Upper lobe of left lung (tissue), 4 donors: ENCODE measurements around the gene ADNP.

Source experiments
- EP300 ChIP-seq, 4 donors: sonication (generic); formaldehyde crosslinking; IDR thresholded peaks; one replicate each; pipeline ENCODE4 v1.5.1; 2017; ENCODE audit warnings: antibody characterized with exemption in 4 of 4, control low read depth in 2 of 4
- TF ChIP-seq, protein P1 (sequence below), 6 experiments: fragments of 450-650 bp in 4 of 6; fragments of 200-600 bp in 2 of 6; sonication (generic) in 2 of 6; IDR thresholded peaks; one replicate each; pipeline ENCODE4 v1.5.1; 2016 to 2019; ENCODE audit warnings: antibody characterized with exemption in 6 of 6

DNA sequence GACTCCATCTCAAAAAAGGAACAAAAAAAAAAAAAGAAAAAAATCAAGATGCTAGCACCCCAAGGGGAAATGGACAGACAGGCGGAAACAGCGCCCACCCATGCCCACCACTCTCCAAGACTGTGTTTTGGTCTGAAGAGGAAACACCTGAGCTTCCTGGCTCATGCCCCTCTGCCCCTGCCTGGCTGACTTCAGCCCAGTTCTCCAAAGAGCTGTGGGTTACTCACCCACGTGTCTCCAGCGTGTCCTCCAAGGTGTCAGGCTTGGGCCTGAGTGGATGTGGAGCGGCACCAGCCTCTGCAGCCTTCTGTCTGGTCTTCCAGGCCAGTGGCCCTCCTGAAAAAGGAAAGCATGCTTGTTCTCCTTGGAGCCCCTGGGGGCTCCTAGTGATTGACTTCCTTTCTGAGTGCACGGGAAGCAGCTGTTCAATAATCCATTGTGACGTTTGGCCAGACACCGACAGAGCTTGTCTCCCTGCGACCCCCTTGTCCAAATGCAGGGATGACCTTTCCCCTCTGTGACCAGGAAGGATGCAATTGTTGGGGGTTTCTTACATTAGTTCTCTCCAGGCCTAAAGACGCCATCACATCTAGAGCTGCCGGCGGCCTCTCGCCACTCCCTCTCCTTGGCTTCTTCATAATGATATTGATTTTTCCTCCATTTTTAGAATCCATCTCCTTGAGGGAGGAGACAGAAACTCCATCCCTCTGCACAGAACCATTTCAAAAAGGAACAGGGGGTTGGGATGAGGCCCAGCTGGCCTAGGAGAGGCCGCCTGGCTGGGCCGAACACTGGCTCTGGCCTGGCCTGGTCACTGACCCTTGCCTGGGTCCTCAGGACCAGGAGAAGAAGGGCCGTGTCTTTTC is 58.4 kb downstream of the ADNP start:
- TF ChIP-seq EP300 (IDR thresholded peaks at IDR 0.05) = no peak
- TF ChIP-seq, protein P1, sequence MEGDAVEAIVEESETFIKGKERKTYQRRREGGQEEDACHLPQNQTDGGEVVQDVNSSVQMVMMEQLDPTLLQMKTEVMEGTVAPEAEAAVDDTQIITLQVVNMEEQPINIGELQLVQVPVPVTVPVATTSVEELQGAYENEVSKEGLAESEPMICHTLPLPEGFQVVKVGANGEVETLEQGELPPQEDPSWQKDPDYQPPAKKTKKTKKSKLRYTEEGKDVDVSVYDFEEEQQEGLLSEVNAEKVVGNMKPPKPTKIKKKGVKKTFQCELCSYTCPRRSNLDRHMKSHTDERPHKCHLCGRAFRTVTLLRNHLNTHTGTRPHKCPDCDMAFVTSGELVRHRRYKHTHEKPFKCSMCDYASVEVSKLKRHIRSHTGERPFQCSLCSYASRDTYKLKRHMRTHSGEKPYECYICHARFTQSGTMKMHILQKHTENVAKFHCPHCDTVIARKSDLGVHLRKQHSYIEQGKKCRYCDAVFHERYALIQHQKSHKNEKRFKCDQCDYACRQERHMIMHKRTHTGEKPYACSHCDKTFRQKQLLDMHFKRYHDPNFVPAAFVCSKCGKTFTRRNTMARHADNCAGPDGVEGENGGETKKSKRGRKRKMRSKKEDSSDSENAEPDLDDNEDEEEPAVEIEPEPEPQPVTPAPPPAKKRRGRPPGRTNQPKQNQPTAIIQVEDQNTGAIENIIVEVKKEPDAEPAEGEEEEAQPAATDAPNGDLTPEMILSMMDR (IDR thresholded peaks at IDR 0.05) = no peak
